Suprapubic skin (tissue), 4 donors: ENCODE measurements around the gene ANKRD33.

ENCODE experiments used
- CTCF ChIP-seq, 2 donors: fragments of 200-600 bp in 1 of 2; fragments of 450-650 bp in 1 of 2; sonication (generic) in 1 of 2; IDR thresholded peaks; one replicate each; pipeline ENCODE4 v1.5.1; 2016 to 2019; ENCODE audit warnings: antibody characterized with exemption in 2 of 2, mild to moderate bottlenecking in 1 of 2, moderate library complexity in 1 of 2
- EP300 ChIP-seq: sonication (generic); formaldehyde crosslinking; IDR thresholded peaks from one replicate; pipeline ENCODE4 v1.6.1; 2017; ENCODE audit warnings: antibody characterized with exemption
- POLR2A ChIP-seq, 2 donors: fragments of 450-650 bp; IDR thresholded peaks; one replicate each; pipeline ENCODE4 v1.6.1; 2017; ENCODE audit warnings: antibody characterized with exemption in 2 of 2, mild to moderate bottlenecking in 2 of 2, moderate library complexity in 2 of 2
- POLR2AphosphoS5 ChIP-seq, 3 donors: sonication (generic); formaldehyde crosslinking; IDR thresholded peaks; one replicate each; pipeline ENCODE4 v1.6.1; 2017; ENCODE audit warnings: antibody characterized with exemption in 3 of 3

GRCh38 chr12:51897181-51897580 is 9.3 kb downstream of the ANKRD33 start:
- TF ChIP-seq EP300 (no peak), POLR2A (IDR thresholded peaks at IDR 0.05) (no peak), CTCF (IDR thresholded peaks at IDR 0.05) (no peak), POLR2AphosphoS5 (IDR thresholded peaks at IDR 0.05) (no peak)
